ENCODE results near the gene RACK1.
A peak's percentile ranks its signal among the peaks of the same experiment; 100 is the strongest.

The RACK1 gene

GRCh38 chr5:181193656-181194055, 50.0 kb downstream of the RACK1 start:
- DNase-seq = no peak

GRCh38 chr5:181192337-181193046, 51.2 kb downstream of the RACK1 start:
- DNase-seq = no peak

DNA sequence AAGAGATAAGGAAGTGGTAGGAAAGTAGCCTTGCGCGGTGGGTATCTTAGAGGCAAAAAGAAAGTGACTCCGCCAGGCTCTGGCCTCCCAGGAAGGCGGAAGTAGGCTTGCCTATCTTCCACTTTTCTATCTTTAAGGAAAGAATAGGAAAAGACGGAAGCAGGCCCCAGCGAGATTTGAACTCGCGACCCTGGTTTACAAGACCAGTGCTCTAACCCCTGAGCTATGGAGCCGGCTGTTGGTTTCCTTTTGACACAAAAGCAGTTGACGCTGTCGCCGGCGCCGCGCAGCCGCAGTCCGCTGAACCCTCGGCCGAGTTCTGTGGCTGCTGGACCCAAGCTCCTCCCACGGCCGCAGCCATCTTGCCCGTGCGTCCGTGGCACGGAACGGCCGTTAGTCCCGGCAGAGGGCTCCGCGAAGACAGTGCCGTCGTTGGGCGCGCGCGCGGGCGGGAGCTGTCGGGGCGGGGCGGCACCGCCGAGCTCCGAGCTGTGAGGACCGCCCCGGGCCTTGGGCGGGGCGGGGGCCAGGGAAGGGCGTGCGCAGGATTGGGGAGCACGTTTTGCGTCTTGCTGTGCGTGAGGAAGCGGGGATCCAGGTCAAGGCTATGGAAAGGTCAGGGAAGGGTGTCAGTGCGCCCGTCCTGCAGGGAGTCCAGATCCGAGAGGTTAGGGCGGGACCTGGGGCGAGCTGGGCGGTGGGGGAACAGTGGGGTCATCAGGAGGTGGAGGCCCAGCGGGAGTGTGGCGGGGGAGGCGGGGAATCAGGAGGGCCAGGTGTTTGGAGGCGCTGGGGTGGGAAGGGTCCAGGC, 52.0 kb downstream of the RACK1 start:
- peak; percentile 100 for DNase-seq

DNA sequence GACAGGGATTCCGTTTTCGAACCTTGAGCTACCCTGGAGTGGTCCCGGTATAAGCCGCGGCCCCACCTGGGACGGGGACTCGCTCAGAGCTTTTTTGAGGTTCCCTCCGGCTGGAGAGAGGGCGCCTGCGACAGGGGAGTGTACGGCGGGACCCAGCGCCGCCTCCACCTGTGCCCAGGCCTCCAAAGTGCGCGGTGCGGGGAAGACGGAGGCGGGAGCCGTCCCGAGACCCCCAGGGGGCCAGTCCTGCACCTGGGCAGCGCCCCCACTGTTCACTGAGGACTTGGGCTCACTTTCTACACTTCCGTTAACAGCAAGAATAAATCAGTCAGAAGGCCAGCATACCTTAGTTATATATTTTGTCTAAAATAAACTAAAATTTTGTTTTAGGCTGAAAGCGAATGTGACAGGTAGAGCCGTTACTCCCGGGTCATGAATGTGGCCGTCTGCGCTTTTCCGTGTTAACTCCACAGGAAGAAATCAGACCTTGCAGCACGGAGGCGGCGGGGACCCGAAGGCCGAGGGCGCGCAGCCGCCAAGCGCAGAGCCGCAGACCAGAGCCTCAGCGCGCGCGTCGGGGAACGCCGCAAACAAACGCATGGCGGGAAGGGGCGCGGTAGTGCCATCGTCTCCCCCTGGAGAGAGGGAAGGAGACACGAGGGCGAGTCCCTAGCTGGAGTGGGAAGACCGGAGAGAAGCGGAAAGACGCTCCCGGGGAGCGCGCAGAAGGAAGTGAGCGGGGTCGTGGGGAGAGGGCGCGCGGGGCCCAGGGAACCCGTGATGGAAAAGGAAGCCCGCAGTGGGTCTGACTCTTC, 52.8 kb downstream of the RACK1 start:
- DNase-seq = peak; percentile 81

GRCh38 chr5:181189962-181190710, 53.6 kb downstream of the RACK1 start:
- DNase-seq = peak; percentile 82

- peak; percentile 79 for DNase-seq
Measured at GRCh38 chr5:181189363-181189961, 54.2 kb downstream of the RACK1 start.

GRCh38 chr5:181188700-181189362, 54.9 kb downstream of the RACK1 start:
- DNase-seq = peak; percentile 98

DNA sequence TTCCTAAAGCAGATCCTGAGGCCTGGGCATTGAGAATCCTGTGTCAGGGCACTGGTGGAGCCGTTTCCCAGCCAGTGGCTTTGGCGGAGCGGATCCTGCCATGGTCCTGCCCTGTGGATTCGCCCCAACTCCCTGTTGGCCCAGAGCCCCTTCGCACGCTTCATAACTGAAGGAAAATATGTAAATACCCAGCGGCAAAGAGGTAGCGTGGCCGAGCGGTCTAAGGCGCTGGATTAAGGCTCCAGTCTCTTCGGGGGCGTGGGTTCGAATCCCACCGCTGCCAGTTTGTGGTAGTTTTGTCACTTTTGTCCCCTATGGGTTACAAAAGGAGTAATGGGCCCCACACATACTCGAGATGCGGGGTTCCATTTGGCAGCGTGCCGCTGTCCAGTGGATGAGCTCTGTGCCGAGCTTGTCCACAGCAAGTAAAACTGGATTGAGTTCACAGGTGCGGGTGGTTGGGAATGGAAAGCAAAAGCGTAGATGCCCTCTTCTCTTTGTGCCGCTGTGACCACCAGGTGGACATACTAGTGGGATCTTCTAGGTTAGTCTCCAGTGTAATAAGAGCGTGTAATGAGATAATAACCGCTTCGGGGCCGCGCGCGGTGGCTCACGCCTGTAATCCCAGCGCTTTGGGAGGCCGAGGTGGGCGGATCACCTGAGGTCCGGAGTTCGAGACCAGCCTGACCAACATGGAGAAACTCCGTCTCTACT, 56.0 kb downstream of the RACK1 start:
- peak; percentile 96 for DNase-seq

DNA sequence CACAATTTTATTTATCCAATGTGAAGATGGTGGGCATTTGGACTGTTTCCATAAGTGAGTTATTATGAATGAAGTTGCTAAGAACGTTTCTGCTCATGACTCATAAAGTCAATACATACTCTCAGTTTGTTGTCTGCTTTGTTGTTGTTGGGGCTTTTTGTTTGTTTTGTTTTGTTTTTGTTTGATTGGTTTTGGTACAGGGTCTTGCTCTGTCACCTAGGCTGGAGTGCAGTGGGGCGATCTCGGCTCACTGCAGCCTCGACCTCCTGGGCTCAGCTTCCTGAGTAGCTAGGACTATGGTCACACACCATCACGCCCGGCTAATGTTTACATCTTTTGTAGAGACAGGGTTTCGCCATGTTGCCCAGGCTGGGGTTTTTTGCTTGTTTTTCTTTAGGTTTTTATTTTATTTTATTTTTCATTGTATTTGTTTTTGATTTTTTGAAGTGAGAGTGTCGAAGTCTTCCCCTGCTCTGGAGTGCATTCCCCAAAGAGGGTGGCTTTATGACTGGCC, 56.7 kb downstream of the RACK1 start:
- no peak for DNase-seq
